Measurements from ENCODE around the gene SPATA46. TPM values are rescaled to one million over a fixed set of nuclear protein-coding genes. Genes with fewer than 3 reads are reported as not detected.

The SPATA46 gene
- total RNA-seq, 4 donors from 2014 or later: not detected

DNA sequence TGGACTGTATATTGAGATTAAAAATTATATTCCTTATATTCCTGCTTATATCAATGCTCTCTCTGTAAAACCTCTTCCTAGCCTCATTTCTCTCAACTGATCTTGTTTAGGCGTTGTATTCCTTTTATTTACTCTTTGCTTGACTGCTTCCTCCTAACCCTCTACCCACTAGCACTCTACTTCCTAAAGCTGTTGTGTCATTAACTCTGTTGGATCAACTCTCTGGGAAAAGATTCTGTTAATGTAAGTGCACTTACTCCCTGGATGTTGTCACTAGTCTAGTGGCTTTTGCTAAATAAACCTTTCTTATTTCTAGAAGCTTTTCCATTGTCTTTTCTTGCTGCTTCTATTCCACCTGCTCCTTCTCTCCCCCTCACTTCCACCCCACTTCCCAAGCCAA, 6.5 kb downstream of the SPATA46 start:
- 88% methylated on average over 1 of the region's 1 CpG for WGBS
- H3K27me3 ChIP-seq: no peaks in the 10 kb centered on the region
- no peak for TF ChIP-seq CTCF (IDR thresholded peaks at IDR 0.05)
- H3K27ac ChIP-seq: no peak overlapping the region
- no peaks in the 10 kb centered on the region for H3K36me3 ChIP-seq
- no peaks in the 10 kb centered on the region for H3K9me3 ChIP-seq
- H3K4me1 ChIP-seq: peaks cover 17% of the 10 kb centered on the region
- no peak overlapping the region for H3K4me3 ChIP-seq
- DNase-seq (ENCODE audit: low spot score in 2 of 2): no peak

DNA sequence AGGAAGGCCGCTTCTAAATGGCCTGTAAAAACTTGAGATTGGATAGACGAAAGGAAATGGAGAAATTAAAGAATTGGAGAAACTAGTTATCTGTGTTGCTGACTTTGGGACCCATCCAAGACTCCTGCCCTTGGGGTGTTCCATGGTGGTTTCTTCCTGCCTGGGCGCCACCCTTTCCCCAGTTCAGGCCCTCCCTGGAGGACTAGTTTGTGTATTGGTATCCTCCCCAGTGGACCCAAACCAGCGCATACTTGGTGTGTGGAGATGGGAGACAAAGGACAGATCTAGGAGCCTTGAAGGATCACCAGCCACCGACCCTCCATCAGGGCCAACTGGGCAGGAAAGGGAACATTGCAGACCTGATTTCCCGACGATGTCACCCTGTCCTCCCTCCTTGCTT, 7.1 kb downstream of the SPATA46 start:
- Histone ChIP-seq H3K4me3 (no peak overlapping the region), H3K27ac (no peak overlapping the region), H3K36me3 (no peaks in the 10 kb centered on the region), H3K4me1 (peaks cover 17% of the 10 kb centered on the region), H3K27me3 (no peaks in the 10 kb centered on the region), H3K9me3 (no peaks in the 10 kb centered on the region)
- WGBS: 75% methylated on average over 7 of the region's 7 CpGs
- no peak for DNase-seq (ENCODE audit: low spot score in 2 of 2)
- no peak for TF ChIP-seq CTCF (IDR thresholded peaks at IDR 0.05)
- TF ChIP-seq POLR2A (IDR thresholded peaks at IDR 0.05): no peak
- no peak for TF ChIP-seq EP300 (IDR thresholded peaks at IDR 0.05)
- TF ChIP-seq POLR2AphosphoS5 (IDR thresholded peaks at IDR 0.05): no peak

DNA sequence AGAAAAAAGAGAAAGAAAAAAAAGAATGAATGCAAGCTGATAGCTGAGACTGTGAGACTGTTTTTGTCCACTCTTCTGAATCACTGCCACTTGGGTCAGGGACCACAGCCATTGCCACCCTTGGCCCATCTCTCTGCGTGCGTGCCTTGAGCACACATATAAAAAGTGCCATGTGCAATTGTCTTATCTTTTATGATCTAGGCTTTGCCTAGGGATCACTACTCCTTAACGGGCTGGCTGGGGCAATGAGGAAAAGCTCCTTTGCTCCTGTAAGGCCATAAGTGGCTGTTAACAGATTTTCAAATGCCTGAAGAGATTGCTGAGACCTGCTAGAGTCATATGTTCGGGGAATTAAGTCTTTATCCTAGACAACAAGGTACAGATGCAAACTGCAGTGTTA, 8.2 kb downstream of the SPATA46 start:
- TF ChIP-seq EP300 (IDR thresholded peaks at IDR 0.05) (no peak), POLR2A (IDR thresholded peaks at IDR 0.05) (no peak), POLR2AphosphoS5 (IDR thresholded peaks at IDR 0.05) (no peak), CTCF (IDR thresholded peaks at IDR 0.05) (no peak)

DNA sequence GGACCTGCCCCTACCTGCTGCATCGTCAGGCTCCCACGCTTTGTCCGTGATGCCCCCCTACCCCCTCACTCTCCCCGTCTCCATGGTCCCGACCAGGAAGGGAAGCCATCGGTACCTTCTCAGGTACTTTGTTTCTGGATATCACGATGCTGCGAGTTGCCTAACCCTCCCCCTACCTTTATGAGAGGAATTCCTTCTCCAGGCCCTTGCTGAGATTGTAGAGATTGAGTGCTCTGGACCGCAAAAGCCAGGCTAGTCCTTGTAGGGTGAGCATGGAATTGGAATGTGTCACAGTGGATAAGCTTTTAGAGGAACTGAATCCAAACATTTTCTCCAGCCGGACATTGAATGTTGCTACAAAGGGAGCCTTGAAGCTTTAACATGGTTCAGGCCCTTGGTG, 8.9 kb downstream of the SPATA46 start:
- Histone ChIP-seq H3K9me3 (no peaks in the 10 kb centered on the region), H3K27ac (no peak overlapping the region), H3K36me3 (no peaks in the 10 kb centered on the region), H3K4me1 (peaks cover 17% of the 10 kb centered on the region), H3K27me3 (no peaks in the 10 kb centered on the region), H3K4me3 (peak overlapping the region; percentile 23)
- DNase-seq (ENCODE audit: low spot score in 2 of 2): no peak
- 89% methylated on average over 10 of the region's 10 CpGs for WGBS
- TF ChIP-seq CTCF (IDR thresholded peaks at IDR 0.05): no peak
- no peak for TF ChIP-seq EP300 (IDR thresholded peaks at IDR 0.05)
- TF ChIP-seq POLR2AphosphoS5 (IDR thresholded peaks at IDR 0.05): no peak
- TF ChIP-seq POLR2A (IDR thresholded peaks at IDR 0.05): no peak

More for the DNA sequence above, 8.2 kb downstream of the SPATA46 start:
- Histone ChIP-seq H3K9me3 (no peaks in the 10 kb centered on the region), H3K27ac (no peak overlapping the region), H3K4me1 (peaks cover 17% of the 10 kb centered on the region), H3K27me3 (no peaks in the 10 kb centered on the region), H3K4me3 (no peak overlapping the region), H3K36me3 (no peaks in the 10 kb centered on the region)
- 48% methylated on average over 4 of the region's 4 CpGs for WGBS
- DNase-seq (ENCODE audit: low spot score in 2 of 2): no peak

DNA sequence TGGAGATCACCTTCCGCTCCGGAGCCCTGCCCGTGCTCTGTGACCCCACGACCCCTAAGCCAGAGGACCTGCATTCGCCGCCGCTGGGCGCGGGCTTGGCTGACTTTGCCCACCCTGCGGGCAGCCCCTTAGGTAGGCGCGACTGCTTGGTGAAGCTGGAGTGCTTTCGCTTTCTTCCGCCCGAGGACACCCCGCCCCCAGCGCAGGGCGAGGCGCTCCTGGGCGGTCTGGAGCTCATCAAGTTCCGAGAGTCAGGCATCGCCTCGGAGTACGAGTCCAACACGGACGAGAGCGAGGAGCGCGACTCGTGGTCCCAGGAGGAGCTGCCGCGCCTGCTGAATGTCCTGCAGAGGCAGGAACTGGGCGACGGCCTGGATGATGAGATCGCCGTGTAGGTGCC, 9.6 kb downstream of the SPATA46 start:
- H3K4me3 ChIP-seq: peak overlapping the region; percentile 23
- no peak overlapping the region for H3K27ac ChIP-seq
- DNase-seq (ENCODE audit: low spot score in 2 of 2): no peak
- H3K4me1 ChIP-seq: peaks cover 10% of the 10 kb centered on the region
- TF ChIP-seq CTCF (IDR thresholded peaks at IDR 0.05) (no peak), POLR2A (IDR thresholded peaks at IDR 0.05) (no peak), EP300 (IDR thresholded peaks at IDR 0.05) (no peak), POLR2AphosphoS5 (IDR thresholded peaks at IDR 0.05) (no peak)
- no peaks in the 10 kb centered on the region for H3K27me3 ChIP-seq
- WGBS: 90% methylated on average over 36 of the region's 36 CpGs
- H3K9me3 ChIP-seq: no peaks in the 10 kb centered on the region
- no peaks in the 10 kb centered on the region for H3K36me3 ChIP-seq
